Amygdala (tissue), 56 donors: ENCODE measurements around the gene GPR17.

Experiments used
- DNase-seq, 56 donors: peaks; one replicate each; lab custom pipeline; 2025; lab: John Stamatoyannopoulos, UW

The GPR17 gene

GRCh38 chr2:127679680-127680361, 33.9 kb downstream of the GPR17 start:
- DNase-seq, result no peak

- DNase-seq, result no peak
These were observed 34.8 kb downstream of the GPR17 start for GRCh38 chr2:127680706-127681287.

GRCh38 chr2:127681288-127681804, 35.4 kb downstream of the GPR17 start:
- DNase-seq, result peak in 4 of 56 donors; percentile 26 to 28 (median 28)

GRCh38 chr2:127681976-127682857, 36.3 kb downstream of the GPR17 start:
- DNase-seq, result no peak

- no peak for DNase-seq
These were observed 37.1 kb downstream of the GPR17 start for GRCh38 chr2:127683056-127683455.

GRCh38 chr2:127683757-127684156, 37.8 kb downstream of the GPR17 start:
- no peak for DNase-seq

GRCh38 chr2:127685410-127686080, 39.6 kb downstream of the GPR17 start:
- no peak for DNase-seq

GRCh38 chr2:127688405-127688804, 42.5 kb downstream of the GPR17 start:
- no peak for DNase-seq

- DNase-seq, result no peak
These were observed 44.7 kb downstream of the GPR17 start for GRCh38 chr2:127690696-127691095.

- no peak for DNase-seq
These were observed 49.0 kb downstream of the GPR17 start for GRCh38 chr2:127694986-127695385.

GRCh38 chr2:127695491-127696472, 49.8 kb downstream of the GPR17 start:
- DNase-seq, result peak in 31 of 56 donors; percentile 9 to 79 (median 45)

- no peak for DNase-seq
These were observed 51.7 kb downstream of the GPR17 start for GRCh38 chr2:127697482-127698180.

- DNase-seq, result no peak
These were observed 52.8 kb downstream of the GPR17 start for GRCh38 chr2:127698553-127699355.

- peak in 13 of 56 donors; percentile 9 to 44 (median 28) for DNase-seq
These were observed 54.7 kb downstream of the GPR17 start for GRCh38 chr2:127700527-127701192.

- peak; percentile 34 to 94 (median 85) for DNase-seq
These were observed 55.3 kb downstream of the GPR17 start, which contains the start of gene SFT2D3 for GRCh38 chr2:127701193-127701650. Gene SFT2D3, plus strand, starts transcription at chr2:127701497. Its CDS starts 32 bp downstream, at chr2:127701529.

- peak in 36 of 56 donors; percentile 24 to 85 (median 68) for DNase-seq
These were observed 55.9 kb downstream of the GPR17 start for GRCh38 chr2:127701651-127702394.
